ENCODE measurements around the gene TMPO. TPM values are rescaled to one million over a fixed set of nuclear protein-coding genes. Genes with fewer than 3 reads are reported as not detected.

TMPO gene
- total and polyA plus RNA-seq, 3 experiments from 2014 or later = 42.0 to 274 (median 260) TPM

- CTCF ChIA-PET = interaction anchor here (1.2 to 16.3 kb wide), 8 partner anchors 10 to 137 kb away, joined by 3 to 231 read pairs (median 12); partner anchors contain the start of gene SLC25A3
- Histone ChIP-seq H3K27me3 (ENCODE audit: insufficient read depth, low read length, poor library complexity, severe bottlenecking) (no peaks in the 10 kb centered on the region), H3K4me1 (ENCODE audit: insufficient read depth, low read length) (peaks cover 47% of the 10 kb centered on the region), H3K36me3 (ENCODE audit: insufficient read depth, low read length) (no peaks in the 10 kb centered on the region), H3K4me3 (ENCODE audit: low read length) (peak overlapping the region; percentile 89), H3K27ac (ENCODE audit: low read depth, low read length) (peak overlapping the region; percentile 89), H3K9me3 (ENCODE audit: low read length) (no peaks in the 10 kb centered on the region)
- H3K9me3 Mint-ChIP-seq = no peaks in the 10 kb centered on the region
- peak overlapping the region; percentile 97 to 99 (median 98) for H3K27ac Mint-ChIP-seq
- H3K36me3 Mint-ChIP-seq = peaks cover 0 to 17% (median 0%) of the 10 kb centered on the region in 3 donors
- H3K4me1 Mint-ChIP-seq = peaks cover 34 to 59% (median 55%) of the 10 kb centered on the region in 3 donors
- H3K4me3 Mint-ChIP-seq = peak overlapping the region; percentile 97 to 100 (median 99)
- DNase-seq = no peak
- POLR2A ChIA-PET = interaction anchor here (1.1 to 5.0 kb wide), 6 partner anchors 10 to 131 kb away, joined by 4 to 53 read pairs (median 22); partner anchors contain the start of genes IKBIP and SLC25A3
- peaks cover 0 to 5% of the 10 kb centered on the region in 2 donors for H3K27me3 Mint-ChIP-seq
Observed at GRCh38 chr12:98514982-98515286, 456 bp upstream of the TMPO start.

GRCh38 chr12:98516111-98516873 lies 902 bp downstream of the TMPO start:
- Mint-ChIP-seq H3K9me3 (no peaks in the 10 kb centered on the region), H3K27me3 (peaks cover 0 to 5% of the 10 kb centered on the region in 2 donors), H3K36me3 (peaks cover 0 to 17% (median 0%) of the 10 kb centered on the region in 3 donors), H3K4me1 (peaks cover 44 to 70% (median 68%) of the 10 kb centered on the region in 3 donors), H3K27ac (peak overlapping the region; percentile 96 to 99 (median 98)), H3K4me3 (peak overlapping the region; percentile 97 to 100 (median 99))
- Histone ChIP-seq H3K4me3 (ENCODE audit: low read length) (peak overlapping the region; percentile 89), H3K36me3 (ENCODE audit: insufficient read depth, low read length) (no peaks in the 10 kb centered on the region), H3K9me3 (ENCODE audit: low read length) (no peaks in the 10 kb centered on the region), H3K27ac (ENCODE audit: low read depth, low read length) (peak overlapping the region; percentile 89), H3K27me3 (ENCODE audit: insufficient read depth, low read length, poor library complexity, severe bottlenecking) (no peaks in the 10 kb centered on the region), H3K4me1 (ENCODE audit: insufficient read depth, low read length) (peaks cover 51% of the 10 kb centered on the region)
- CTCF ChIA-PET = interaction anchor here (1.1 to 16.3 kb wide), 9 partner anchors 11 to 128 kb away, joined by 3 to 231 read pairs (median 11); partner anchors contain the start of genes APAF1, IKBIP and SLC25A3
- POLR2A ChIA-PET = interaction anchor here (0.5 to 5.0 kb wide), 7 partner anchors 11 to 130 kb away, joined by 3 to 53 read pairs (median 5); partner anchors contain the start of gene SLC25A3
- peak; percentile 74 to 91 (median 85) for DNase-seq

- H3K9me3 ChIP-seq (ENCODE audit: low read length) = no peaks in the 10 kb centered on the region
- no peak for DNase-seq
- H3K27me3 Mint-ChIP-seq = peaks cover 0 to 5% of the 10 kb centered on the region in 2 donors
- CTCF ChIA-PET = interaction anchor here (1.0 to 16.3 kb wide), 4 partner anchors 9 to 28 kb away, joined by 3 to 231 read pairs (median 8); no protein-coding TSS in a partner anchor
- H3K4me1 Mint-ChIP-seq = peaks cover 53 to 79% (median 78%) of the 10 kb centered on the region in 3 donors
- no peaks in the 10 kb centered on the region for H3K27me3 ChIP-seq (ENCODE audit: insufficient read depth, low read length, poor library complexity, severe bottlenecking)
- peaks cover 49% of the 10 kb centered on the region for H3K4me1 ChIP-seq (ENCODE audit: insufficient read depth, low read length)
- peak overlapping the region; percentile 25 to 94 (median 84) for H3K27ac Mint-ChIP-seq
- peak overlapping the region; percentile 44 for H3K4me3 ChIP-seq (ENCODE audit: low read length)
- H3K36me3 ChIP-seq (ENCODE audit: insufficient read depth, low read length) = no peaks in the 10 kb centered on the region
- peaks cover 0 to 28% (median 2%) of the 10 kb centered on the region in 3 donors for H3K36me3 Mint-ChIP-seq
- peak overlapping the region; percentile 17 for H3K27ac ChIP-seq (ENCODE audit: low read depth, low read length)
- POLR2A ChIA-PET = interaction anchor here (0.7 kb wide), 1 partner anchor 46 kb away, joined by 3 read pairs; no protein-coding TSS in a partner anchor
- peak overlapping the region; percentile 82 to 99 (median 84) for H3K4me3 Mint-ChIP-seq
- H3K9me3 Mint-ChIP-seq = no peaks in the 10 kb centered on the region
Observed at GRCh38 chr12:98519257-98519907, 4.0 kb downstream of the TMPO start.

GRCh38 chr12:98530068-98530467 lies 14.7 kb downstream of the TMPO start:
- Histone ChIP-seq H3K4me1 (ENCODE audit: insufficient read depth, low read length) (peaks cover 4% of the 10 kb centered on the region), H3K27ac (ENCODE audit: low read depth, low read length) (no peak overlapping the region), H3K9me3 (ENCODE audit: low read length) (no peaks in the 10 kb centered on the region), H3K36me3 (ENCODE audit: insufficient read depth, low read length) (peaks cover 34% of the 10 kb centered on the region), H3K27me3 (ENCODE audit: insufficient read depth, low read length, poor library complexity, severe bottlenecking) (no peaks in the 10 kb centered on the region), H3K4me3 (ENCODE audit: low read length) (no peak overlapping the region)
- Mint-ChIP-seq H3K27me3 (no peaks in the 10 kb centered on the region), H3K27ac (peak overlapping the region in 4 of 8 donors; percentile 6 to 54 (median 38)), H3K36me3 (peaks cover 0 to 77% (median 8%) of the 10 kb centered on the region in 3 donors), H3K4me3 (no peak overlapping the region), H3K4me1 (peaks cover 24 to 52% (median 44%) of the 10 kb centered on the region in 3 donors), H3K9me3 (no peaks in the 10 kb centered on the region)
- ChIA-PET POLR2A (interaction anchor here (0.6 kb wide), 1 partner anchor 9 kb away, joined by 3 read pairs; no protein-coding TSS in a partner anchor), CTCF (interaction anchor here (1.0 to 1.1 kb wide), 2 partner anchors 13 to 39 kb away, joined by 3 read pairs; no protein-coding TSS in a partner anchor)
- no peak for DNase-seq

- no peak overlapping the region for H3K27ac ChIP-seq (ENCODE audit: low read depth, low read length)
- no peak overlapping the region for H3K4me3 ChIP-seq (ENCODE audit: low read length)
- peak in 2 of 5 donors; percentile 30 to 44 for DNase-seq
- Mint-ChIP-seq H3K36me3 (peaks cover 0 to 87% (median 8%) of the 10 kb centered on the region in 3 donors), H3K9me3 (no peaks in the 10 kb centered on the region), H3K27me3 (no peaks in the 10 kb centered on the region), H3K4me1 (peaks cover 12 to 47% (median 27%) of the 10 kb centered on the region in 3 donors), H3K4me3 (no peak overlapping the region), H3K27ac (peak overlapping the region in 3 of 8 donors; percentile 45 to 50 (median 46))
- peaks cover 29% of the 10 kb centered on the region for H3K36me3 ChIP-seq (ENCODE audit: insufficient read depth, low read length)
- H3K27me3 ChIP-seq (ENCODE audit: insufficient read depth, low read length, poor library complexity, severe bottlenecking) = no peaks in the 10 kb centered on the region
- ChIA-PET CTCF (interaction anchor here (0.8 to 1.7 kb wide), 6 partner anchors 9 to 115 kb away, joined by 3 to 12 read pairs (median 4); no protein-coding TSS in a partner anchor), POLR2A (no interaction called here)
- H3K9me3 ChIP-seq (ENCODE audit: low read length) = no peaks in the 10 kb centered on the region
- H3K4me1 ChIP-seq (ENCODE audit: insufficient read depth, low read length) = no peaks in the 10 kb centered on the region
Observed at GRCh38 chr12:98532687-98533304, 17.4 kb downstream of the TMPO start.

GRCh38 chr12:98533723-98534251 lies 18.4 kb downstream of the TMPO start:
- CTCF ChIA-PET = interaction anchor here (0.7 to 1.7 kb wide), 5 partner anchors 12 to 116 kb away, joined by 3 to 12 read pairs (median 4); no protein-coding TSS in a partner anchor
- Histone ChIP-seq H3K27me3 (ENCODE audit: insufficient read depth, low read length, poor library complexity, severe bottlenecking) (no peaks in the 10 kb centered on the region), H3K4me3 (ENCODE audit: low read length) (no peak overlapping the region), H3K27ac (ENCODE audit: low read depth, low read length) (no peak overlapping the region), H3K9me3 (ENCODE audit: low read length) (no peaks in the 10 kb centered on the region), H3K4me1 (ENCODE audit: insufficient read depth, low read length) (no peaks in the 10 kb centered on the region), H3K36me3 (ENCODE audit: insufficient read depth, low read length) (peaks cover 32% of the 10 kb centered on the region)
- Mint-ChIP-seq H3K9me3 (no peaks in the 10 kb centered on the region), H3K4me1 (peaks cover 11 to 44% (median 25%) of the 10 kb centered on the region in 3 donors), H3K36me3 (peaks cover 0 to 88% (median 8%) of the 10 kb centered on the region in 3 donors), H3K27ac (peak overlapping the region in 1 of 8 donors; percentile 17), H3K27me3 (no peaks in the 10 kb centered on the region), H3K4me3 (no peak overlapping the region)
- DNase-seq = no peak
- POLR2A ChIA-PET = no interaction called here

GRCh38 chr12:98538031-98538430 lies 22.6 kb downstream of the TMPO start:
- Mint-ChIP-seq H3K27ac (peak overlapping the region in 3 of 8 donors; percentile 29 to 51 (median 41)), H3K36me3 (peaks cover 0 to 87% (median 11%) of the 10 kb centered on the region in 3 donors), H3K9me3 (no peaks in the 10 kb centered on the region), H3K27me3 (no peaks in the 10 kb centered on the region), H3K4me3 (no peak overlapping the region), H3K4me1 (peaks cover 9 to 45% (median 27%) of the 10 kb centered on the region in 3 donors)
- no peak overlapping the region for H3K4me3 ChIP-seq (ENCODE audit: low read length)
- no peak overlapping the region for H3K27ac ChIP-seq (ENCODE audit: low read depth, low read length)
- peaks cover 28% of the 10 kb centered on the region for H3K36me3 ChIP-seq (ENCODE audit: insufficient read depth, low read length)
- CTCF ChIA-PET = interaction anchor here (1.9 kb wide), 1 partner anchor 16 kb away, joined by 5 read pairs; no protein-coding TSS in a partner anchor
- no peaks in the 10 kb centered on the region for H3K4me1 ChIP-seq (ENCODE audit: insufficient read depth, low read length)
- H3K9me3 ChIP-seq (ENCODE audit: low read length) = no peaks in the 10 kb centered on the region
- POLR2A ChIA-PET = no interaction called here
- H3K27me3 ChIP-seq (ENCODE audit: insufficient read depth, low read length, poor library complexity, severe bottlenecking) = no peaks in the 10 kb centered on the region
- DNase-seq = no peak
